HG03442 (cell line): Measurements from ENCODE around the gene MDM2.
"Not testable (repeated sequence)": the region's sequence is repeated elsewhere in the genome, so short reads cannot be mapped to it uniquely, and the experiment has no call there.

Experiments
- ATAC-seq: cut with Tn5 transposase; IDR thresholded peaks from one replicate; pipeline ENCODE4 v1.9.1; 2021; ENCODE audit warnings: mild to moderate bottlenecking, moderate library complexity; ENCODE audit not compliant: unreplicated experiment

The MDM2 gene

GRCh38 chr12:68785358-68785757 lies 22.6 kb upstream of the MDM2 start:
- ATAC-seq, result no peak

GRCh38 chr12:68785823-68786222 lies 22.2 kb upstream of the MDM2 start:
- no peak for ATAC-seq

GRCh38 chr12:68786929-68787328 lies 21.0 kb upstream of the MDM2 start:
- no peak for ATAC-seq

GRCh38 chr12:68788554-68789143 lies 19.3 kb upstream of the MDM2 start:
- no peak for ATAC-seq

GRCh38 chr12:68789144-68789878 lies 18.7 kb upstream of the MDM2 start:
- ATAC-seq, result no peak

GRCh38 chr12:68790081-68790951 lies 17.7 kb upstream of the MDM2 start:
- ATAC-seq, result no peak

GRCh38 chr12:68790952-68791234 lies 17.1 kb upstream of the MDM2 start:
- no peak for ATAC-seq

- ATAC-seq, result no peak
These were observed 16.0 kb upstream of the MDM2 start for GRCh38 chr12:68791897-68792481.

GRCh38 chr12:68792952-68793351 lies 15.0 kb upstream of the MDM2 start:
- peak; percentile 96 for ATAC-seq

- ATAC-seq, result no peak
These were observed 14.5 kb upstream of the MDM2 start for GRCh38 chr12:68793436-68793835.

- ATAC-seq, result no peak
These were observed 13.9 kb upstream of the MDM2 start for GRCh38 chr12:68793975-68794652.

GRCh38 chr12:68794653-68795251 lies 13.2 kb upstream of the MDM2 start:
- no peak for ATAC-seq

GRCh38 chr12:68796399-68796798 lies 11.6 kb upstream of the MDM2 start:
- ATAC-seq, result no peak

GRCh38 chr12:68798882-68799234 lies 9.1 kb upstream of the MDM2 start:
- no peak for ATAC-seq

GRCh38 chr12:68800294-68800693 lies 7.7 kb upstream of the MDM2 start:
- no peak for ATAC-seq

- not testable (repeated sequence) for ATAC-seq
These were observed 6.9 kb upstream of the MDM2 start for GRCh38 chr12:68801124-68801523.

GRCh38 chr12:68802372-68802745 lies 5.6 kb upstream of the MDM2 start:
- ATAC-seq, result not testable (repeated sequence)

GRCh38 chr12:68802911-68803651 lies 4.9 kb upstream of the MDM2 start:
- ATAC-seq, result not testable (repeated sequence)

- ATAC-seq, result no peak
These were observed 3.9 kb upstream of the MDM2 start for GRCh38 chr12:68803948-68804656.
